HG02973 (cell line): Measurements from ENCODE around the gene HOXD10.

Experiments
- ATAC-seq: cut with Tn5 transposase; IDR thresholded peaks from one replicate; pipeline ENCODE4 v1.9.1; 2021; ENCODE audit warnings: moderate library complexity; ENCODE audit not compliant: unreplicated experiment

Gene HOXD10

DNA sequence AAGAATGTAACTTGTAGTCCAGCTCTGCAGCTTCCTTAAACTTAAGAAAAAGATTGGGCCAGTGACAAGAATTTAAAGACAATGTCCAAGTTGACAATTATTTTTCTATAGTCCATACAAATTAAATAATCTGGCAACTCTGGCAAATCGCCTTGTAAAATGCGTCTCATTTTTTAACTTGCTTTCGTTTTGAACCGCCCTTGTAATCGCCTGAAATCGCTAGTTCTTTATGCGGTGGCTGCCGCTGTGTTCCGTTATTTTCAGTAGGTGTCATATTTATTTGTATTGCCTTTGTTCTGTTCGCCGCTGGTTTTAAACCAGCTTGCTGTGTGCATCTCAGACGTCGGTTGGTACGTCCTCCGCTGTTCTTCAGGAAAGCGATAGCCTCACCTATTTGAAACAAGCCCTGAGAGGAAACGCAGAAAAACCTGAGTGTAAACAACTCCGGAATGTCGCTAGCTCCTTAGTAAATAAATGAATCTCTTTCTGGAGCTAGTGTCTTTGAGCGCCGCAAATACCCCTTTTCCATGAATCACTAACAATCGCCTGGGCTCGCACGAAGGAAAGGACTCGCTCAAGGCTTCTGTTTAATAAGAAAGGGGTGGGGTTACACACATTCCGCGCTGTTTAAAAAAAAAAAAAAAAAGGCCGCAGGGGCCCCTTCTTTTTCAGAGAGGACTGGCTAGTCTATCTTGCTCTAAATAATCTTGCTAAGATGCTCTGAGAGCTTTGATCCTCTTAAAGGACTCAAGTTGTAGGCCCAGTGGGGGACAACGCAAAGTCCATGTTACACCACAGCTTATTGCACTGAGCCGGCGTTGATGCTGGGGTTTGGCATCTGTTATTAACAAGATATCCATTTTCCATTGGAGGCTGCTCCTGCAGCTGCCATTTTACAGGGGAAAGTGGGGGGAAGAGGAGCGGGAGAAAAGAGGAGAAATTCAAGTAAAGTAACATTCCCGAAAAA lies 15.9 kb downstream of the HOXD10 start:
- ATAC-seq, result no peak

DNA sequence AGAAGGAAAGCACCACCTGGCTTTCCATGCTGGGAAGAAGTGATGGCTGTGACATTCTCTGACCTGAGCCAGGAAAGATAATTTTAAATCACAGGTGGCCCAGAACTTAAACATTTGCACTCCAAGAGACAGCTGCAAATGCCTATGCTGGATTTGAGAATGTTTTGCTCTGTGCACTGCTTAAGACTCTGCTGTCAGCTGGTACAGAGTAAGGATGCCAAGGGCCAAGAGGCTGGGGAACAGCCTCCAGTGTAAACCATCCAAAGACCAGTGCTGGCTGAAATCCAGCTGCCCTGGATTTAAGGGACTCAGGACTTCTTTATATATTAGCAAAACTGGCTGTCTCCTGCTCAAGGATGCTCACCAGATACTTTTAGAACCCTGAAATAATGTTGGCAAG lies 16.8 kb downstream of the HOXD10 start:
- ATAC-seq, result no peak

GRCh38 chr2:176134035-176134434 lies 17.5 kb downstream of the HOXD10 start:
- no peak for ATAC-seq

DNA sequence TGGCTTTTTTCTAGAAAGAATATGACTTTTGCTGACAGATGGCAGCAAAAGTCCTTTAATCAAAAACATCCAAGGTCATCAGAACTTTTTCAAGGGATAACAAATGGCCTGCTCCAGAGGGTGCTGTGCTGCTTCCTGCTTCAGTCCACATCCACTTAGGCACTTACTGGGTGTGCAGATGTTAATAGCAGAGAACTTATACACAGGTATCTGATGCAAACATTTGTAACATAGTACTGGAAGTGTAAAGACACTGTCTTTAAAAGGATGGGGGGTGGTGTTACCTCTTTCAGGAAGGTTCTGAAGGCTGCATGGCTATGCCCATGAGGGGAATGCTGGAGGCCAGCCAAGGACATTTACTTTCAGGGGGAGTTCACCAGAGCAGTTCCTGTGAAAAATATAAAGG lies 18.5 kb downstream of the HOXD10 start:
- ATAC-seq, result no peak

DNA sequence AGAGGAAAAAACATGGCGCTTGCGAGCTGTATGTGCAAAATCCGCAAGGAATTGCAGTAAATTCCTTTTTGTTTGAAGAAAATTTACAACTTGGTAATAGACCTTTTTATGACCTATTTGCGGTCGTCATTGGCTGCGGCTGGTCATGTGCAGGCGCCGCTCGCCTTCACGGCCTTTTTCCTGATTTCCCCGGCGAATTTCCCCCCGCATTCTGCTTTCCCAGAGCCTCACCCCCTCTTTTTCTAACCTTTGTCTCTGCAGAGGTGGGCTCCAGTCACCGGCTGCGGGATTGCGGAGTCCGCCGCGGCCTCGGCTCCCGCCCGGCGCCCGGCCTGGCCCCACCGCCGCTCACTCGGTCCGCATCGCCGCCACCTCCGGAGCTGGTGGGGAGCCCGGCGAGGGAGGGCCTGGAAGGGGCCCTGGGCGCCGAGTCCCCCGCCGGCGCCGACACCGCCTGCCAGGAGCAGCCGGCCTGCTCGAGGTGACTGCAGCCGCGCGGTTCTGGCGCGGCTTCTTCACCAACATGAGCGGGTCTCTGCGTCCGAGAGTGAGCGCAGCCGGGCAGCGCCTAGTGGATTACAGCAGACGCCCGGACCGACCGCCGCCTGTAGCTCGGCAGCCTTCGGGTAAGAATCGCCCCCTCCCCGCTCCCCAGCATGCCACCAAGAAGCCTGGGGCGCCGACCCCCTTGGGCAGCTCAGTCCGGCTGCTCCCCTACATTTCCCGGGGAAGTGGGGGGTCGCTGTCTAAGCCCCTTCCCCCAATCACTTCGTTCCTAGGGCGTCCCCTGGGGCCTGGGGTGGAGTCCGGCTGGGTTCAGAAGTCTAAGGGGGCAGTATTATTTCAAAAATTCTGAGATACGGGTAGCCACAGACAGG lies 20.0 kb downstream of the HOXD10 start:
- no peak for ATAC-seq

GRCh38 chr2:176137252-176137580 lies 20.6 kb downstream of the HOXD10 start:
- ATAC-seq, result no peak

GRCh38 chr2:176137906-176138305 lies 21.3 kb downstream of the HOXD10 start:
- ATAC-seq, result no peak

- no peak for ATAC-seq
Measured at GRCh38 chr2:176138526-176138922, 21.9 kb downstream of the HOXD10 start.

DNA sequence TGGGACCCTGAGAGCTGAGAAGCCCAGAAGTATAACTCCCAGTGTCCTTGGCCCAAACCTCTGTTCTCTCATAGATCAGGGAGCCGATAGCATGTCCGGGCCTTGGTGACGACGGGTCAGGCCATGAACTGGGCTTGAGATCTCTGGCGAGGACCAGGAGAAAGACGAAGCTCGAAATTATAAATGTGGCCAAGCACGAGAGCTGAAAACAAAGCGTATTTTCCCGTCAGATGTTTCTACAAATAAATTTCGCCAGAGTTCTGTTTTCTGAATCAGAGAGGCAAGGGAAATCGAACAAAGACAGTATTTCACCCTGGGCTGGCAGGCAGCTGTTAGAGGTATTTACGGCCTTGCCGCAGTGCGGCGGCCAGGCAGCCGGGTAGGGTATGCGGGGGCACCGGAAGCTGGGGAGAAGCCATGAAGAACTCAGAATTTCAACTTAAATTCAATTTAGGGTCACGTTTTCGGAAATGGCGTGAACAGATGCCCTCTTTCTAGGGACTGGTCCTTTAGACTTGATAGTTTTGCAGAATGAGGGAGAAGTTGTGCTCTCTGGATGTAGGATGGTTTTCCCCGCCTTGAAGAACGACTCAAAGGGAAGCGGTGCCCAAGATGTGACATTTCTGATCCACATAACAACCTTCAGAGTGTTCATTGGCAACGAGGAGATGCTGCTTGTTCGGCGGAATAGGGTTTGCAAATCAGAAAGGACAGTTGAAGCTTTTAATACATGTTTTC lies 22.5 kb downstream of the HOXD10 start:
- no peak for ATAC-seq

DNA sequence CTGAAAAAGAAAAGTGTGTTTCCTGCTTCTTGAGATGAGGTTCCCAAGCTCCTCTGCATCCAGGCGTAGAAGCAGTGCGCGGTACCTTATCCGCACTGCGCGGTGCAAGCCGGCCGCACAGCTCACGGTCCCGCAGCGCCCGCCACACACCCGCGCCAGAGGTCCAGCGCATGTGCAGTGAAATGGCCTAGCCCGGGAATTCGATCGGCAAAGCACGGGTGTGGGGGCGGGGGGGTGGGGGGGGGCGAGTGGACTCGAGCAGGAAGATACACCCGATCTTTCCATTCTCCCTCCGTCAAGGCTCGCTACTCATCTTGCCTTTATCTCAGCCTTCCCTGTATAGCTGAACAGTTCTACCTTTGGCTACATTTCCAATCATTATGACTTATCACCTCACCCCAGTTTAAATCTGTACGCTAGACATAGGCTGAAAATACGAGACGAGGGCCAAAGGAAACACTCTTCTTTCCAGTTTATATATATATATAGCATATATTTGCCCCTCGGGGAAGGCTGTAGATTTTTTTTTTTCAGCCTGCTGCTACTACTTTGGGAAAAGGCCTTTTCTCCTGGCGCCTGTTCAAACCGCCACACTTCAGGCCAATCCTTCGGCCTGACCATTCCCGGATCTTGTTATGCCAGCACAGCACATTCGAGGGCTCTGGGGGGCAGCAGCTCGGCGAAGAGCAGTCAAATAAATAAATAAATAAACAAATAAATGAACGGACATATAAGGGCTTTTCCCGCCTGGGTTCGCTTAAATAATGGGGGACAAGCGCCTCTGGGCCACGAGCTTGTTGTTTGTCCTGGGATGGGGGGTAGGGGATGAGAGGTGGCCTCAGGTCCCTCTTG lies 23.3 kb downstream of the HOXD10 start:
- ATAC-seq, result no peak

- peak; percentile 92 for ATAC-seq
Measured at GRCh38 chr2:176140513-176141317, 24.1 kb downstream of the HOXD10 start.

DNA sequence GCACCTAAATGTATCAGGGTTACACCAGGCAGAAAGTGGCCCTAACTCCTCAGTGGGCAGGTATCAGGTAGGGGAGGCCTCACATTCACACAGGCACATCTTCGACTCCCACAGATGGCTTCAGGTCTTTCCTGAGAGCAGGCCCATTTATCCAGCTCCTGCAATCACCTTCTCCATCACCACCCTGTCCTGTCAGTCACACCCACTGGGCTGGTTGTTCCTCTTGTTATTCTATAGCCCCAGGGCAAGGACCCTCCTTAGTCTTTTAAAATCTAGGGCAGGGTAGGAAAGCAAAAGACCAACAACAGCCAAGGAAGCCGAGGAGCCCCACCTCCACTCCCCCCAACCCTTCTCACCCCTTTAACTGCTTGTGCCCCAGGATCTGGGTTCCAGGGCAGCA lies 25.7 kb downstream of the HOXD10 start:
- ATAC-seq, result no peak

GRCh38 chr2:176145085-176145969 lies 28.7 kb downstream of the HOXD10 start:
- no peak for ATAC-seq

DNA sequence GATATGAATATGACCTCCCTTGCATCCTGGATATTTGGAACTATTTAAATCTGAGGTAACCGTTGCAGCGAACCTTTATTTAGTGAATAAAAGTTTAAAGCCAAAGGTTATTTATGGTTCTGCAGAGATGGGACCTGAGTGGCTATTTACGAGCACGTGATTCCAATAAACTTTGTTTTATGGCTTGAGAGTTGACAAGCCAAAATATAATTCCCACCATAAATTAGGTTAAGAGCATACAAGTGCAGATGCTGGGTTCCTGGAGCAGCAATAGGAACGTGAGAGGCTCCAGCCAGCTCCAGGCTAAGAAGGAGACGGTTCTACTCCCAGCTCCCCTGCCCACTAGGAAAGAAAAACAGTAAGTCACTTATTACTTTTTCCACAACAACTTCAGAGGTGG lies 29.5 kb downstream of the HOXD10 start:
- no peak for ATAC-seq

DNA sequence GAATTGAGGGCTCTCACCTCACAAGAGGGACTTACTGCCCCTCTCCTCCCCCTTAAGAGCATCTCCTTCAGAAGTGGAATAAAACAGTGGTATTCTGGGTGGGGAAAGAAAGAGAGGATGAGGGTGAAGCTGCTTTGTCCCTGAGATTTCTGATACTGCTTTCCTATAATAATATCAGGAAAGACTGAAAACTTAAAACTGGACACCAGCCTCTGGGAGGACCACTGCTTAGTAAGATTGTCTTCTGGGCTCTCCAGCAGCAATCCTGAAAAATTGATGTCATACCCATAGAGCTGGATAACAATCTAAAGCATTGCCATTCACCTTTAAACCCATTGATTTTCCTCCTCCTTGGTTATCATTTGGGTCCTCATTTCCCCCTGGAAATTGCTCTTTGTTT lies 30.1 kb downstream of the HOXD10 start:
- ATAC-seq, result no peak

DNA sequence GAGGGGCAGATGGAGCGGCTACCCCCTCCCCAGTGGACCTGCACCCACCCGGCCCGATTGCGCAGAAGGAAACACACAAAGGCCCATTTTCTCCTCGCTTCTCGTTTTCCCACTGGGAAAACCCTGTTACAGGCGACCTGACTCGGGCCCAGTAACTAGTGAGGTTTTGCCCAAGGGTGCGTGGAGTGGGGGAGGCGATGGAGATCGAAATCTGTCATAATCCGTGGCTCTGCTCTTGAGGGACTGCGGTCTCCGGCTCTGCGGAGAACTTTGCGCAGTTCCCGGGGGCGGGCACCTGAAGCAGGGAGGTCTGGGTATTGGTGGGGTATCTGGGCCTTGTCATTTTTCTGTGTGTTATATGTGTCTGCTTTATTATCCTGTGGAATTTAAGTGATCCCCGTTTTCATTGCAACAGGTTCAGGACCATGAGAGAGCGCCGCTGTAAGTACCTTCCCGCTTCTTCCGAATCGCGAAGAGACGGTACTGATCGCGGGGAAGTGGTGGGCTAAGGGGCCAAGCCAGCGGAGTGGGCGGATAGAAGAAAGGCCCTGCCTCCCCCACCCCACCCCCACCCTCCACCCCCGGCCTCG lies 30.7 kb downstream of the HOXD10 start:
- ATAC-seq, result no peak

DNA sequence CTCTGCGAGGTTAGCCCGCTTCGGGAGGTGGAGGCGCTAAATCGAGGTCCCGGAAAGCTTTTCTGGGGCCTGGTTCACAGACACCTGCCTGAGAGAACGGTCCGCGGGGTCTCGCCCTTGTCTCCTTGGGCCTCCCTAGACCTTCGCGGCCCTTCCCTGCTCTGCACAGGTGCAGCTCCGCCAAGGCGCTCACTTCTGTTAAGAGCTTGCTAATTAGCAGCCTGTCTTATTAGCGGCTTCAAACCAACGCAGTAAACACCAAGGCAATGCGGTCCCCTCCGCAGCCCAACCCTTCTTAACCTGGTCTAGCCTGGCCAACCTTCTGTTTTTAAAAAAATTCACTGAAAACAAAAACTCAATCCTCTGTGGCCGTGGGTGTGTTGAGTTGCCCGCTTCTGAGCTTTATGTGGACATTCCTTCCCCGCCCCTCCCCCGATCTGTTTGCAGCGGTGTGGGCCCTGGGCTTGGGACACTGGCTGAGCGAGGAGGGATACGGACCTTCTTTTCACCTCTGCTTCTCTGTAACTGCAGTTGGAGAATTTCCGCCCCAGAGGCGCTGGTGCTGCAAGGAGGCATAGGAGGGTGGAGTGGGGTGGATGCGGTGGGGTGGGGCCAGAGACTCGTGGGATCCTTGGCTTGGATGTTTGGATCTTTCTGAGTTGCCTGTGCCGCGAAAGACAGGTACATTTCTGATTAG lies 31.4 kb downstream of the HOXD10 start:
- ATAC-seq, result no peak
